Caco-2 (cell line): ENCODE data around the gene RIBC2. TPM values are rescaled to one million over a fixed set of nuclear protein-coding genes. Genes with fewer than 3 reads are reported as not detected.
"Not testable (repeated sequence)": the region's sequence is repeated elsewhere in the genome, so short reads cannot be mapped to it uniquely, and the experiment has no call there.

Source experiments
- BruUV-seq: library from RNA; stranded (reverse); fragments of 400-500 nt; replicated peaks from 2 replicates; lab custom pipeline; 2021; lab: Mats Ljungman, UMichigan
- CTCF ChIA-PET: fragments of 300-600 bp; sonication (Branson Sonifier 250); formaldehyde crosslinking; loops from one replicate; lab custom pipeline; 2022; ENCODE audit warnings: antibody characterized with exemption; lab: Charles Lee
- POLR2A ChIA-PET: fragments of 300-600 bp; sonication (Branson Sonifier 250); formaldehyde crosslinking; loops from one replicate; lab custom pipeline; 2022; ENCODE audit warnings: antibody characterized with exemption; lab: Charles Lee
- DNase-seq, 2 experiments: peaks; one replicate each; pipeline versions ENCODE4 v3.0.0 to v3.0.0-alpha.2; 2020 to 2022
- H3K27me3 ChIP-seq: replicated peaks from 2 replicates; pipeline ENCODE4 v1.6.0; 2011; ENCODE audit warnings: low read length; ENCODE audit not compliant: control insufficient read depth, insufficient read depth
- H3K36me3 ChIP-seq: 2 replicates; pipeline ENCODE4 v1.5.1; 2011; ENCODE audit warnings: low read length; ENCODE audit not compliant: control insufficient read depth, insufficient read depth
- H3K4me1 ChIP-seq: fragments of 250-450 bp; sonication (Bioruptor Pico); 2 replicates; pipeline ENCODE4 v1.5.1; 2020; ENCODE audit warnings: mild to moderate bottlenecking
- H3K4me3 ChIP-seq: 2 replicates; pipeline ENCODE4 v1.5.1; 2011; ENCODE audit warnings: low read depth, mild to moderate bottlenecking, control low read depth, low read length
- H3K9me3 ChIP-seq: fragments of 250-450 bp; sonication (Bioruptor Pico); 2 replicates; pipeline ENCODE4 v1.5.1; 2020; ENCODE audit warnings: mild to moderate bottlenecking, moderate library complexity
- H3K27ac Mint-ChIP-seq: one replicate; pipeline ENCODE4 v1.8.0; 2022; ENCODE audit warnings: mixed read lengths; ENCODE audit not compliant: unreplicated experiment
- H3K27me3 Mint-ChIP-seq: one replicate; pipeline ENCODE4 v1.8.0; 2022; ENCODE audit warnings: mixed read lengths; ENCODE audit not compliant: insufficient read depth, unreplicated experiment
- H3K36me3 Mint-ChIP-seq: one replicate; pipeline ENCODE4 v1.8.0; 2022; ENCODE audit warnings: mild to moderate bottlenecking, mixed read lengths; ENCODE audit not compliant: insufficient read depth, unreplicated experiment
- H3K4me1 Mint-ChIP-seq: one replicate; pipeline ENCODE4 v1.8.0; 2022; ENCODE audit warnings: low read depth, mixed read lengths; ENCODE audit not compliant: unreplicated experiment
- H3K4me3 Mint-ChIP-seq: one replicate; pipeline ENCODE4 v1.8.0; 2022; ENCODE audit warnings: mild to moderate bottlenecking, moderate library complexity, mixed read lengths; ENCODE audit not compliant: unreplicated experiment
- H3K9me3 Mint-ChIP-seq: one replicate; pipeline ENCODE4 v1.8.0; 2022; ENCODE audit warnings: mixed read lengths; ENCODE audit not compliant: unreplicated experiment
- CTCF ChIP-seq, 2 experiments: fragments of 200-600 bp in 1 of 2; IDR thresholded peaks; 1 replicate in 1 of 2; 2 replicates in 1 of 2; pipeline versions ENCODE4 v1.5.1 to v1.8.0; 2011 to 2022; ENCODE audit warnings: antibody characterized with exemption in 1 of 2, control low read depth in 1 of 2, inconsistent platforms in 1 of 2, low read depth in 1 of 2, low read length in 1 of 2, mild to moderate bottlenecking in 1 of 2, moderate library complexity in 1 of 2; ENCODE audit not compliant: insufficient read depth in 1 of 2, severe bottlenecking in 1 of 2, unreplicated experiment in 1 of 2
- intact Hi-C: fragments of 100-400 bp; cut with micrococcal nuclease; formaldehyde crosslinking; loops from one replicate; pipeline ENCODE4 v1.10.0; 2022; ENCODE audit not compliant: unreplicated experiment
- total RNA-seq: library from RNA; stranded (reverse); gene quantifications from 2 replicates; pipeline ENCODE4 v1.2.3, GENCODE V29; 2022

RIBC2 gene
- total RNA-seq, 1 experiment from 2014 or later = 14.1 TPM

- Histone ChIP-seq H3K9me3 (no peaks in the 10 kb centered on the region), H3K27me3 (no peaks in the 10 kb centered on the region), H3K36me3 (no peaks in the 10 kb centered on the region), H3K4me1 (peaks cover 51% of the 10 kb centered on the region), H3K4me3 (no peak overlapping the region)
- TF ChIP-seq CTCF (IDR thresholded peaks at IDR 0.05; ENCODE audit: insufficient read depth in 1 of 2, low read depth in 1 of 2, low read length in 1 of 2, severe bottlenecking in 1 of 2, unreplicated experiment in 1 of 2) = no peak
- no peak for DNase-seq
- H3K9me3 Mint-ChIP-seq = no peaks in the 10 kb centered on the region
- POLR2A ChIA-PET = interaction anchor here (1.0 to 1.8 kb wide), 2 partner anchors 28 to 59 kb away, joined by 3 to 15 read pairs; no protein-coding TSS in a partner anchor
- CTCF ChIA-PET = no interaction called here
- no TSS peak for BruUV-seq
- intact Hi-C loops = no loop called here
- peak overlapping the region; percentile 96 for H3K27ac Mint-ChIP-seq
- H3K4me1 Mint-ChIP-seq = peaks cover 50% of the 10 kb centered on the region
- no peaks in the 10 kb centered on the region for H3K27me3 Mint-ChIP-seq
- peaks cover 9% of the 10 kb centered on the region for H3K36me3 Mint-ChIP-seq
- no peak overlapping the region for H3K4me3 Mint-ChIP-seq
These were observed 31.7 kb downstream of the RIBC2 start for GRCh38 chr22:45445031-45445710.

- no peaks in the 10 kb centered on the region for H3K36me3 ChIP-seq
- intact Hi-C loops = no loop called here
- CTCF ChIA-PET = no interaction called here
- POLR2A ChIA-PET = interaction anchor here (0.6 kb wide), 1 partner anchor 28 kb away, joined by 3 read pairs; no protein-coding TSS in a partner anchor
- no peaks in the 10 kb centered on the region for H3K27me3 Mint-ChIP-seq
- H3K4me1 Mint-ChIP-seq = peaks cover 49% of the 10 kb centered on the region
- TF ChIP-seq CTCF (IDR thresholded peaks at IDR 0.05; ENCODE audit: insufficient read depth in 1 of 2, low read depth in 1 of 2, low read length in 1 of 2, severe bottlenecking in 1 of 2, unreplicated experiment in 1 of 2) = no peak
- no TSS peak for BruUV-seq
- H3K27ac Mint-ChIP-seq = peak overlapping the region; percentile 7
- no peak for DNase-seq
- peaks cover 3% of the 10 kb centered on the region for H3K36me3 Mint-ChIP-seq
- H3K4me3 Mint-ChIP-seq = no peak overlapping the region
- H3K9me3 Mint-ChIP-seq = no peaks in the 10 kb centered on the region
- H3K27me3 ChIP-seq = no peaks in the 10 kb centered on the region
- H3K4me1 ChIP-seq = peaks cover 49% of the 10 kb centered on the region
- no peaks in the 10 kb centered on the region for H3K9me3 ChIP-seq
- H3K4me3 ChIP-seq = no peak overlapping the region
These were observed 32.7 kb downstream of the RIBC2 start for GRCh38 chr22:45446216-45446615.

- not testable (repeated sequence) for H3K27me3 ChIP-seq, BruUV-seq
These were observed 34.1 kb downstream of the RIBC2 start for GRCh38 chr22:45447596-45447995.

More at GRCh38 chr22:45447596-45447995, 34.1 kb downstream of the RIBC2 start:
- H3K9me3 ChIP-seq, H3K27me3 Mint-ChIP-seq, intact Hi-C loops, H3K4me3 ChIP-seq, H3K9me3 Mint-ChIP-seq, DNase-seq, H3K36me3 Mint-ChIP-seq, CTCF ChIA-PET, POLR2A ChIA-PET, H3K27ac Mint-ChIP-seq, H3K36me3 ChIP-seq, H3K4me3 Mint-ChIP-seq: not testable (repeated sequence)
- H3K4me1 Mint-ChIP-seq = peaks cover 36% of the 10 kb centered on the region
- peaks cover 39% of the 10 kb centered on the region for H3K4me1 ChIP-seq
